Activated naive CD8-positive, alpha-beta T cell treated with anti-CD3 and anti-CD28 coated beads, Interleukin-2, amount 50 U/mL, for 24 hours (primary cell): ENCODE measurements around the gene SH3BP5L.
A peak's percentile ranks its signal among the peaks of the same experiment; 100 is the strongest.
"Not testable (repeated sequence)": the region's sequence is repeated elsewhere in the genome, so short reads cannot be mapped to it uniquely, and the experiment has no call there.

Experiments used
- ATAC-seq: fragments of 150-1000 bp; cut with Tn5 transposase; one replicate; pipeline ENCODE4 v1.10.0; 2021
- DNase-seq: peaks from one replicate; pipeline ENCODE4 v3.0.0; 2021
- H3K27ac Mint-ChIP-seq: one replicate; pipeline ENCODE4 v1.8.0; 2021; ENCODE audit warnings: mild to moderate bottlenecking, mixed read lengths
- H3K27me3 Mint-ChIP-seq: one replicate; pipeline ENCODE4 v1.8.0; 2021; ENCODE audit warnings: mixed read lengths
- H3K36me3 Mint-ChIP-seq: one replicate; pipeline ENCODE4 v1.8.0; 2021; ENCODE audit warnings: low read depth, mixed read lengths
- H3K4me1 Mint-ChIP-seq: one replicate; pipeline ENCODE4 v1.8.0; 2021; ENCODE audit warnings: mixed read lengths
- H3K4me3 Mint-ChIP-seq: one replicate; pipeline ENCODE4 v1.8.0; 2021; ENCODE audit warnings: mild to moderate bottlenecking, moderate library complexity, mixed read lengths
- H3K9me3 Mint-ChIP-seq: one replicate; pipeline ENCODE4 v1.8.0; 2021; ENCODE audit warnings: mixed read lengths

The SH3BP5L gene

GRCh38 chr1:248812736-248813425 is 12.8 kb downstream of the SH3BP5L start:
- ATAC-seq (no peak), DNase-seq (no peak)
- Mint-ChIP-seq H3K36me3 (peaks cover 15% of the 10 kb centered on the region), H3K27me3 (no peaks in the 10 kb centered on the region), H3K4me3 (no peak overlapping the region), H3K27ac (no peak overlapping the region), H3K4me1 (peaks cover 11% of the 10 kb centered on the region), H3K9me3 (no peaks in the 10 kb centered on the region)

- no peaks in the 10 kb centered on the region for H3K27me3 Mint-ChIP-seq
- peaks cover 15% of the 10 kb centered on the region for H3K36me3 Mint-ChIP-seq
- no peak for DNase-seq
- H3K4me1 Mint-ChIP-seq, result peaks cover 4% of the 10 kb centered on the region
- H3K9me3 Mint-ChIP-seq, result no peaks in the 10 kb centered on the region
- no peak overlapping the region for H3K4me3 Mint-ChIP-seq
- no peak for ATAC-seq
- H3K27ac Mint-ChIP-seq, result peak overlapping the region; percentile 54
Observed at GRCh38 chr1:248811514-248812490, 13.9 kb downstream of the SH3BP5L start.

- Mint-ChIP-seq H3K4me3 (no peak overlapping the region), H3K27me3 (no peaks in the 10 kb centered on the region), H3K36me3 (peaks cover 14% of the 10 kb centered on the region), H3K27ac (no peak overlapping the region), H3K4me1 (peaks cover 1% of the 10 kb centered on the region), H3K9me3 (no peaks in the 10 kb centered on the region)
- DNase-seq, result no peak
- ATAC-seq, result no peak
Observed at GRCh38 chr1:248810727-248811513, 14.8 kb downstream of the SH3BP5L start.

- no peak overlapping the region for H3K27ac Mint-ChIP-seq
Observed at GRCh38 chr1:248810000-248810726, 15.6 kb downstream of the SH3BP5L start.

GRCh38 chr1:248808876-248809275 is 16.8 kb downstream of the SH3BP5L start:
- Mint-ChIP-seq H3K4me1 (peaks cover 9% of the 10 kb centered on the region), H3K27me3 (no peaks in the 10 kb centered on the region), H3K27ac (no peak overlapping the region), H3K36me3 (peaks cover 2% of the 10 kb centered on the region), H3K9me3 (no peaks in the 10 kb centered on the region), H3K4me3 (no peak overlapping the region)
- ATAC-seq (no peak), DNase-seq (no peak)

More at GRCh38 chr1:248810000-248810726, 15.6 kb downstream of the SH3BP5L start:
- H3K4me3 Mint-ChIP-seq, result no peak overlapping the region
- H3K9me3 Mint-ChIP-seq, result no peaks in the 10 kb centered on the region
- no peaks in the 10 kb centered on the region for H3K27me3 Mint-ChIP-seq
- H3K4me1 Mint-ChIP-seq, result peaks cover 5% of the 10 kb centered on the region
- ATAC-seq (no peak), DNase-seq (no peak)
- H3K36me3 Mint-ChIP-seq, result peaks cover 11% of the 10 kb centered on the region

- Mint-ChIP-seq H3K36me3 (no peaks in the 10 kb centered on the region), H3K4me3 (no peak overlapping the region), H3K4me1 (peaks cover 9% of the 10 kb centered on the region), H3K27ac (no peak overlapping the region), H3K27me3 (no peaks in the 10 kb centered on the region), H3K9me3 (no peaks in the 10 kb centered on the region)
- ATAC-seq (peak; percentile 79), DNase-seq (peak; percentile 66)
Observed at GRCh38 chr1:248807067-248807737, 18.5 kb downstream of the SH3BP5L start.

- peaks cover 9% of the 10 kb centered on the region for H3K4me1 Mint-ChIP-seq
- H3K27me3 Mint-ChIP-seq, result peaks cover 2% of the 10 kb centered on the region
- DNase-seq, result no peak
- H3K27ac Mint-ChIP-seq, result no peak overlapping the region
- no peak overlapping the region for H3K4me3 Mint-ChIP-seq
- no peaks in the 10 kb centered on the region for H3K36me3 Mint-ChIP-seq
- no peak for ATAC-seq
- no peaks in the 10 kb centered on the region for H3K9me3 Mint-ChIP-seq
Observed at GRCh38 chr1:248805876-248806275, 19.8 kb downstream of the SH3BP5L start.

- Mint-ChIP-seq H3K36me3 (no peaks in the 10 kb centered on the region), H3K27ac (peak overlapping the region; percentile 23), H3K9me3 (no peaks in the 10 kb centered on the region), H3K4me3 (no peak overlapping the region), H3K27me3 (peaks cover 4% of the 10 kb centered on the region), H3K4me1 (peaks cover 11% of the 10 kb centered on the region)
- ATAC-seq (peak; percentile 34), DNase-seq (no peak)
Observed at GRCh38 chr1:248804771-248805681, 20.7 kb downstream of the SH3BP5L start.

- not testable (repeated sequence) for DNase-seq, ATAC-seq, H3K27me3 Mint-ChIP-seq, H3K4me3 Mint-ChIP-seq, H3K27ac Mint-ChIP-seq, H3K36me3 Mint-ChIP-seq, H3K9me3 Mint-ChIP-seq
- H3K4me1 Mint-ChIP-seq, result peaks cover 11% of the 10 kb centered on the region
Observed at GRCh38 chr1:248803501-248803900, 22.2 kb downstream of the SH3BP5L start.

GRCh38 chr1:248802454-248802853 is 23.3 kb downstream of the SH3BP5L start:
- no peaks in the 10 kb centered on the region for H3K36me3 Mint-ChIP-seq
- peaks cover 11% of the 10 kb centered on the region for H3K4me1 Mint-ChIP-seq
- no peak overlapping the region for H3K4me3 Mint-ChIP-seq

GRCh38 chr1:248800459-248800858 is 25.3 kb downstream of the SH3BP5L start:
- Mint-ChIP-seq H3K4me1 (peaks cover 6% of the 10 kb centered on the region), H3K27me3 (peaks cover 6% of the 10 kb centered on the region), H3K9me3 (no peaks in the 10 kb centered on the region), H3K27ac (no peak overlapping the region), H3K36me3 (no peaks in the 10 kb centered on the region), H3K4me3 (no peak overlapping the region)
- no peak for ATAC-seq
- DNase-seq, result no peak

More at GRCh38 chr1:248802454-248802853, 23.3 kb downstream of the SH3BP5L start:
- Mint-ChIP-seq H3K9me3 (no peaks in the 10 kb centered on the region), H3K27me3 (peaks cover 4% of the 10 kb centered on the region), H3K27ac (no peak overlapping the region)
- no peak for DNase-seq
- no peak for ATAC-seq

- peaks cover 5% of the 10 kb centered on the region for H3K4me1 Mint-ChIP-seq
- peaks cover 12% of the 10 kb centered on the region for H3K9me3 Mint-ChIP-seq
- DNase-seq, result no peak
- no peak overlapping the region for H3K4me3 Mint-ChIP-seq
- H3K27ac Mint-ChIP-seq, result no peak overlapping the region
- ATAC-seq, result no peak
- peaks cover 2% of the 10 kb centered on the region for H3K36me3 Mint-ChIP-seq
- H3K27me3 Mint-ChIP-seq, result peaks cover 6% of the 10 kb centered on the region
Observed at GRCh38 chr1:248798791-248799190, 26.9 kb downstream of the SH3BP5L start.

- H3K4me1 Mint-ChIP-seq, ATAC-seq, H3K27me3 Mint-ChIP-seq, H3K36me3 Mint-ChIP-seq, H3K27ac Mint-ChIP-seq, DNase-seq, H3K4me3 Mint-ChIP-seq: not testable (repeated sequence)
- H3K9me3 Mint-ChIP-seq, result peaks cover 13% of the 10 kb centered on the region
Observed at GRCh38 chr1:248794663-248795062, 31.1 kb downstream of the SH3BP5L start.
